SK-N-SH treated with all-trans-retinoic acid at 6 μM for 48 hours (cell line): Measurements from ENCODE around the gene PTPN7.

Source experiments
- ATAC-seq: fragments of 200-7000 bp; cut with Tn5 transposase; 3 replicates; pipeline ENCODE4 v1.9.1; 2020; ENCODE audit warnings: mild to moderate bottlenecking, moderate library complexity
- ARNTL ChIP-seq: fragments of 450-650 bp; formaldehyde crosslinking; IDR thresholded peaks from 2 replicates; pipeline ENCODE4 v1.5.0; 2020; ENCODE audit warnings: low read depth, mild to moderate bottlenecking, moderate library complexity, borderline replicate concordance
- BACH2 ChIP-seq: fragments of 250-450 bp; sonication (Bioruptor Pico); IDR thresholded peaks from 2 replicates; pipeline ENCODE4 v1.9.0; 2021; ENCODE audit warnings: mild to moderate bottlenecking, borderline replicate concordance
- CSDC2 ChIP-seq: fragments of 250-450 bp; sonication (Bioruptor Pico); IDR thresholded peaks from 2 replicates; pipeline ENCODE4 v1.5.0; 2020; ENCODE audit warnings: mild to moderate bottlenecking, moderate library complexity
- CSRNP3 ChIP-seq: fragments of 250-450 bp; sonication (Bioruptor Pico); IDR thresholded peaks from 2 replicates; pipeline ENCODE4 v1.5.1; 2021; ENCODE audit warnings: mild to moderate bottlenecking, moderate library complexity
- ESRRG ChIP-seq: fragments of 250-450 bp; sonication (Bioruptor Pico); IDR thresholded peaks from 2 replicates; pipeline ENCODE4 v1.6.1; 2021; ENCODE audit warnings: mild to moderate bottlenecking
- GLIS3 ChIP-seq: fragments of 250-450 bp; sonication (Bioruptor Pico); IDR thresholded peaks from 2 replicates; pipeline ENCODE4 v1.5.0; 2020; ENCODE audit warnings: mild to moderate bottlenecking, moderate library complexity
- ISL1 ChIP-seq: fragments of 250-450 bp; sonication (Bioruptor Pico); IDR thresholded peaks from 2 replicates; pipeline ENCODE4 v2.1.2; 2022; ENCODE audit warnings: mild to moderate bottlenecking, moderate library complexity
- OSR1 ChIP-seq: fragments of 250-450 bp; sonication (Bioruptor Pico); IDR thresholded peaks from 2 replicates; pipeline ENCODE4 v1.8.0; 2022; ENCODE audit warnings: moderate library complexity, mild to moderate bottlenecking, inconsistent platforms
- PATZ1 ChIP-seq: fragments of 250-450 bp; sonication (Bioruptor Pico); IDR thresholded peaks from 2 replicates; pipeline ENCODE4 v1.8.0; 2020; ENCODE audit warnings: mild to moderate bottlenecking, moderate library complexity, borderline replicate concordance
- POU6F1 ChIP-seq: fragments of 250-450 bp; sonication (Bioruptor Pico); IDR thresholded peaks from 2 replicates; pipeline ENCODE4 v1.8.0; 2021; ENCODE audit warnings: low read depth, mild to moderate bottlenecking, moderate library complexity, borderline replicate concordance
- PPARA ChIP-seq: fragments of 250-450 bp; sonication (Bioruptor Pico); IDR thresholded peaks from 2 replicates; pipeline ENCODE4 v1.5.0; 2020; ENCODE audit warnings: mild to moderate bottlenecking, borderline replicate concordance
- TCF4 ChIP-seq: fragments of 250-450 bp; sonication (Bioruptor Pico); IDR thresholded peaks from 2 replicates; pipeline ENCODE4 v1.8.0; 2021; ENCODE audit warnings: mild to moderate bottlenecking, moderate library complexity, borderline replicate concordance
- TOX ChIP-seq: fragments of 250-450 bp; sonication (Bioruptor Pico); IDR thresholded peaks from 2 replicates; pipeline ENCODE4 v1.8.0; 2021; ENCODE audit warnings: mild to moderate bottlenecking, moderate library complexity, borderline replicate concordance
- TSHZ2 ChIP-seq: fragments of 250-450 bp; sonication (Bioruptor Pico); IDR thresholded peaks from 2 replicates; pipeline ENCODE4 v1.5.0; 2020; ENCODE audit warnings: mild to moderate bottlenecking, moderate library complexity
- ZC3H10 ChIP-seq: fragments of 250-450 bp; sonication (Bioruptor Pico); IDR thresholded peaks from 2 replicates; pipeline ENCODE4 v1.5.1; 2021; ENCODE audit warnings: mild to moderate bottlenecking, moderate library complexity
- ZFP3 ChIP-seq: fragments of 250-450 bp; sonication (Bioruptor Pico); IDR thresholded peaks from 2 replicates; pipeline ENCODE4 v1.5.0; 2020; ENCODE audit warnings: mild to moderate bottlenecking, moderate library complexity
- ZFP30 ChIP-seq: fragments of 450-650 bp; formaldehyde crosslinking; IDR thresholded peaks from 2 replicates; pipeline ENCODE4 v1.5.0; 2022; ENCODE audit warnings: mild to moderate bottlenecking, moderate library complexity
- ZNF565 ChIP-seq: fragments of 450-650 bp; formaldehyde crosslinking; conservative IDR thresholded peaks from 2 replicates; pipeline ENCODE4 v1.5.0; 2020; ENCODE audit warnings: low read depth, mild to moderate bottlenecking, moderate library complexity
- ZNF70 ChIP-seq: fragments of 450-650 bp; formaldehyde crosslinking; IDR thresholded peaks from 2 replicates; pipeline ENCODE4 v1.5.0; 2020; ENCODE audit warnings: mild to moderate bottlenecking, moderate library complexity
- ZNF8 ChIP-seq: fragments of 450-650 bp; formaldehyde crosslinking; IDR thresholded peaks from 2 replicates; pipeline ENCODE4 v1.5.0; 2020; ENCODE audit warnings: mild to moderate bottlenecking, moderate library complexity

PTPN7 gene

GRCh38 chr1:202198366-202198724 is 37.9 kb upstream of the PTPN7 start:
- no peak for ATAC-seq
- TF ChIP-seq ZNF565 (CRISPR knock-in tag) (no peak), BACH2 (CRISPR knock-in tag) (no peak)
- TF ChIP-seq, all 23 proteins: peak for 0

GRCh38 chr1:202197653-202198365 is 37.4 kb upstream of the PTPN7 start:
- TF ChIP-seq ESRRG (CRISPR knock-in tag), result no peak
- no peak for TF ChIP-seq TOX (CRISPR knock-in tag)
- no peak for TF ChIP-seq CSDC2
- no peak for TF ChIP-seq POU6F1 (CRISPR knock-in tag)
- no peak for TF ChIP-seq CSRNP3 (CRISPR knock-in tag)
- TF ChIP-seq ZFP30 (CRISPR knock-in tag), result no peak
- no peak for TF ChIP-seq ARNTL (CRISPR knock-in tag)
- TF ChIP-seq PPARA (CRISPR knock-in tag), result no peak
- TF ChIP-seq TSHZ2 (CRISPR knock-in tag), result no peak
- no peak for TF ChIP-seq ZFP3 (CRISPR knock-in tag)
- no peak for TF ChIP-seq ZNF565 (CRISPR knock-in tag)
- TF ChIP-seq ZC3H10 (CRISPR knock-in tag), result no peak
- TF ChIP-seq ISL1, result no peak
- TF ChIP-seq PATZ1 (CRISPR knock-in tag), result no peak
- no peak for TF ChIP-seq OSR1 (CRISPR knock-in tag)
- TF ChIP-seq ZNF8, result no peak
- no peak for TF ChIP-seq GLIS3 (CRISPR knock-in tag)
- no peak for ATAC-seq

GRCh38 chr1:202194328-202194648 is 33.9 kb upstream of the PTPN7 start:
- no peak for ATAC-seq
- TF ChIP-seq CSRNP3 (CRISPR knock-in tag), result no peak
- TF ChIP-seq ZFP3 (CRISPR knock-in tag), result no peak
- no peak for TF ChIP-seq ZNF70 (CRISPR knock-in tag)
- no peak for TF ChIP-seq ZC3H10 (CRISPR knock-in tag)
- no peak for TF ChIP-seq GLIS3 (CRISPR knock-in tag)
- TF ChIP-seq BACH2 (CRISPR knock-in tag), result no peak
- no peak for TF ChIP-seq TCF4
- TF ChIP-seq ARNTL (CRISPR knock-in tag), result no peak
- TF ChIP-seq ZNF565 (CRISPR knock-in tag), result no peak
- no peak for TF ChIP-seq CSDC2
- TF ChIP-seq ESRRG (CRISPR knock-in tag), result no peak
- TF ChIP-seq, all 23 proteins: peak for 0
